Liver (tissue), 9 donors: ENCODE results near the gene PRR9. TPM values are rescaled to one million over a fixed set of nuclear protein-coding genes. Genes with fewer than 3 reads are reported as not detected.
A peak's percentile ranks its signal among the peaks of the same experiment; 100 is the strongest.

Source experiments
- DNase-seq: peaks from one replicate; pipeline ENCODE4 v3.0.0-alpha.2; 2017; ENCODE audit warnings: low spot score
- H3K27ac ChIP-seq, 2 donors: one replicate each; pipeline ENCODE4 v1.7.0; 2013; ENCODE audit warnings: inconsistent platforms in 2 of 2, low read length in 2 of 2, control low read depth in 1 of 2, low read depth in 1 of 2, mild to moderate bottlenecking in 1 of 2
- H3K27me3 ChIP-seq, 4 donors: one replicate each; pipeline versions ENCODE4 v1.6.1 to v1.7.0; 2013; ENCODE audit warnings: low read length in 3 of 4, inconsistent platforms in 1 of 4, mild to moderate bottlenecking in 1 of 4, moderate library complexity in 1 of 4; ENCODE audit not compliant: control insufficient read depth in 4 of 4, insufficient read depth in 4 of 4
- H3K36me3 ChIP-seq, 4 donors: one replicate each; pipeline versions ENCODE4 v1.6.1 to v1.7.0; 2013; ENCODE audit warnings: low read length in 3 of 4, mild to moderate bottlenecking in 3 of 4, low read depth in 1 of 4, moderate library complexity in 1 of 4; ENCODE audit not compliant: control insufficient read depth in 4 of 4, insufficient read depth in 3 of 4
- H3K4me1 ChIP-seq, 4 donors: one replicate each; pipeline versions ENCODE4 v1.6.1 to v1.7.0; 2013; ENCODE audit warnings: low read length in 3 of 4, mild to moderate bottlenecking in 3 of 4, moderate library complexity in 1 of 4; ENCODE audit not compliant: control insufficient read depth in 4 of 4, insufficient read depth in 4 of 4
- H3K4me3 ChIP-seq, 3 donors: one replicate each; pipeline versions ENCODE4 v1.6.1 to v1.7.0; 2013; ENCODE audit warnings: low read length in 3 of 3, control low read depth in 1 of 3, low read depth in 1 of 3, mild to moderate bottlenecking in 1 of 3
- H3K9ac ChIP-seq, 2 donors: one replicate each; pipeline ENCODE4 v1.7.0; 2013; ENCODE audit warnings: low read length in 2 of 2, mild to moderate bottlenecking in 2 of 2, moderate library complexity in 2 of 2, control low read depth in 1 of 2, low read depth in 1 of 2
- H3K9me3 ChIP-seq, 4 donors: one replicate each; pipeline versions ENCODE4 v1.6.1 to v1.7.0; 2013; ENCODE audit warnings: low read length in 3 of 4; ENCODE audit not compliant: control insufficient read depth in 4 of 4
- CTCF ChIP-seq: fragments of 150-350 bp; IDR thresholded peaks from 2 replicates; pipeline ENCODE4 v1.5.1; 2017; ENCODE audit warnings: improper control_type of control experiment, low read depth, low read length; ENCODE audit not compliant: missing input control
- FOXA1 ChIP-seq: IDR thresholded peaks from 2 replicates; pipeline ENCODE4 v1.6.1; 2016; ENCODE audit warnings: antibody characterized with exemption
- HNF4A ChIP-seq, 2 donors: conservative IDR thresholded peaks; 2 replicates each; pipeline ENCODE4 v1.6.1; 2016; ENCODE audit warnings: antibody characterized with exemption in 2 of 2, mild to moderate bottlenecking in 2 of 2
- JUND ChIP-seq, 2 donors: IDR thresholded peaks; 2 replicates each; pipeline ENCODE4 v1.6.1; 2016; ENCODE audit warnings: antibody characterized with exemption in 2 of 2
- NR2F2 ChIP-seq: IDR thresholded peaks from 2 replicates; pipeline ENCODE4 v1.6.1; 2016; ENCODE audit warnings: antibody characterized with exemption
- RAD21 ChIP-seq, 2 donors: IDR thresholded peaks; 2 replicates each; pipeline ENCODE4 v1.6.1; 2016; ENCODE audit warnings: antibody characterized with exemption in 2 of 2, mild to moderate bottlenecking in 2 of 2
- RXRA ChIP-seq, 2 donors: IDR thresholded peaks; 2 replicates each; pipeline ENCODE4 v1.6.1; 2017 to 2018; ENCODE audit warnings: antibody characterized with exemption in 2 of 2, mild to moderate bottlenecking in 1 of 2
- SP1 ChIP-seq: IDR thresholded peaks from 2 replicates; pipeline ENCODE4 v1.6.1; 2018; ENCODE audit warnings: antibody characterized with exemption, mild to moderate bottlenecking
- YY1 ChIP-seq: IDR thresholded peaks from 2 replicates; pipeline ENCODE4 v1.6.1; 2016; ENCODE audit warnings: antibody characterized with exemption, mild to moderate bottlenecking
- WGBS: extraction: QIAGEN DNeasy Blood & Tissue Kit; methylation state at CpG from one replicate; pipeline ENCODE4 v1.1.7; 2013; 5-methylcytosine and 5-hydroxymethylcytosine counted together
- polyA plus RNA-seq, 2 donors: library from polyadenylated mRNA; stranded (reverse) in 1 of 2; unstranded in 1 of 2; fragments of 200-250 nt in 1 of 2; fragments of >200 nt in 1 of 2; fragmentation: Nextera tagmentation in 1 of 2; extraction: Ambion mirVana in 1 of 2; gene quantifications; one replicate each; pipeline versions ENCODE4 v1.2.1 to v1.2.3, GENCODE V29; 2013 to 2015
- total RNA-seq, 2 donors: library from RNA; depleted of rRNA; stranded (reverse); fragments of >200 nt; gene quantifications; one replicate each; pipeline ENCODE4 v1.2.3, GENCODE V29; 2014
- TF ChIP-seq, protein P1 (sequence below): IDR thresholded peaks from 2 replicates; pipeline ENCODE4 v1.6.1; 2016; ENCODE audit warnings: antibody characterized with exemption
- TF ChIP-seq, protein P2 (sequence below): IDR thresholded peaks from 2 replicates; pipeline ENCODE4 v1.6.1; 2016; ENCODE audit warnings: antibody characterized with exemption, mild to moderate bottlenecking
- donor health status: healthy.
- donor health status: healthy.
- donor health status: healthy.
- donor health status: healthy.
- donor health status: healthy.

Gene PRR9
- total and polyA plus RNA-seq, 4 donors = not detected

- TF ChIP-seq YY1 = no peak
- TF ChIP-seq CTCF = no peak
- no peak for TF ChIP-seq RXRA (IDR thresholded peaks at IDR 0.05)
Measured at GRCh38 chr1:153259387-153259786, 42.0 kb downstream of the PRR9 start, which contains the start of gene LORICRIN (continued).

- Histone ChIP-seq H3K27ac (no peak overlapping the region), H3K4me3 (peak overlapping the region in 1 of 3 donors; percentile 55), H3K4me1 (peaks cover 5 to 10% (median 7%) of the 10 kb centered on the region in 4 donors), H3K27me3 (peaks cover 7 to 18% (median 9%) of the 10 kb centered on the region in 4 donors), H3K9ac (no peak overlapping the region), H3K9me3 (no peaks in the 10 kb centered on the region), H3K36me3 (no peaks in the 10 kb centered on the region)
- 17% methylated on average over 45 of the region's 45 CpGs for WGBS
- TF ChIP-seq RAD21 (IDR thresholded peaks at IDR 0.05) (no peak), HNF4A (conservative IDR thresholded peaks at IDR 0.05) (no peak), FOXA1 (no peak), JUND (IDR thresholded peaks at IDR 0.05) (no peak), CTCF (no peak), NR2F2 (no peak), SP1 (no peak)
- TF ChIP-seq, protein P1, sequence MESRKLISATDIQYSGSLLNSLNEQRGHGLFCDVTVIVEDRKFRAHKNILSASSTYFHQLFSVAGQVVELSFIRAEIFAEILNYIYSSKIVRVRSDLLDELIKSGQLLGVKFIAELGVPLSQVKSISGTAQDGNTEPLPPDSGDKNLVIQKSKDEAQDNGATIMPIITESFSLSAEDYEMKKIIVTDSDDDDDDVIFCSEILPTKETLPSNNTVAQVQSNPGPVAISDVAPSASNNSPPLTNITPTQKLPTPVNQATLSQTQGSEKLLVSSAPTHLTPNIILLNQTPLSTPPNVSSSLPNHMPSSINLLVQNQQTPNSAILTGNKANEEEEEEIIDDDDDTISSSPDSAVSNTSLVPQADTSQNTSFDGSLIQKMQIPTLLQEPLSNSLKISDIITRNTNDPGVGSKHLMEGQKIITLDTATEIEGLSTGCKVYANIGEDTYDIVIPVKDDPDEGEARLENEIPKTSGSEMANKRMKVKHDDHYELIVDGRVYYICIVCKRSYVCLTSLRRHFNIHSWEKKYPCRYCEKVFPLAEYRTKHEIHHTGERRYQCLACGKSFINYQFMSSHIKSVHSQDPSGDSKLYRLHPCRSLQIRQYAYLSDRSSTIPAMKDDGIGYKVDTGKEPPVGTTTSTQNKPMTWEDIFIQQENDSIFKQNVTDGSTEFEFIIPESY = no peak
- TF ChIP-seq, protein P2, sequence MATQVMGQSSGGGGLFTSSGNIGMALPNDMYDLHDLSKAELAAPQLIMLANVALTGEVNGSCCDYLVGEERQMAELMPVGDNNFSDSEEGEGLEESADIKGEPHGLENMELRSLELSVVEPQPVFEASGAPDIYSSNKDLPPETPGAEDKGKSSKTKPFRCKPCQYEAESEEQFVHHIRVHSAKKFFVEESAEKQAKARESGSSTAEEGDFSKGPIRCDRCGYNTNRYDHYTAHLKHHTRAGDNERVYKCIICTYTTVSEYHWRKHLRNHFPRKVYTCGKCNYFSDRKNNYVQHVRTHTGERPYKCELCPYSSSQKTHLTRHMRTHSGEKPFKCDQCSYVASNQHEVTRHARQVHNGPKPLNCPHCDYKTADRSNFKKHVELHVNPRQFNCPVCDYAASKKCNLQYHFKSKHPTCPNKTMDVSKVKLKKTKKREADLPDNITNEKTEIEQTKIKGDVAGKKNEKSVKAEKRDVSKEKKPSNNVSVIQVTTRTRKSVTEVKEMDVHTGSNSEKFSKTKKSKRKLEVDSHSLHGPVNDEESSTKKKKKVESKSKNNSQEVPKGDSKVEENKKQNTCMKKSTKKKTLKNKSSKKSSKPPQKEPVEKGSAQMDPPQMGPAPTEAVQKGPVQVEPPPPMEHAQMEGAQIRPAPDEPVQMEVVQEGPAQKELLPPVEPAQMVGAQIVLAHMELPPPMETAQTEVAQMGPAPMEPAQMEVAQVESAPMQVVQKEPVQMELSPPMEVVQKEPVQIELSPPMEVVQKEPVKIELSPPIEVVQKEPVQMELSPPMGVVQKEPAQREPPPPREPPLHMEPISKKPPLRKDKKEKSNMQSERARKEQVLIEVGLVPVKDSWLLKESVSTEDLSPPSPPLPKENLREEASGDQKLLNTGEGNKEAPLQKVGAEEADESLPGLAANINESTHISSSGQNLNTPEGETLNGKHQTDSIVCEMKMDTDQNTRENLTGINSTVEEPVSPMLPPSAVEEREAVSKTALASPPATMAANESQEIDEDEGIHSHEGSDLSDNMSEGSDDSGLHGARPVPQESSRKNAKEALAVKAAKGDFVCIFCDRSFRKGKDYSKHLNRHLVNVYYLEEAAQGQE = no peak
- DNase-seq = no peak
Measured at GRCh38 chr1:153260585-153261280, 43.3 kb downstream of the PRR9 start.
